Left hindlimb (tissue), 1 donor: ENCODE measurements around the gene F2R.
"Not testable (repeated sequence)": the region's sequence is repeated elsewhere in the genome, so short reads cannot be mapped to it uniquely, and the experiment has no call there.

Experiments
- DNase-seq: peaks from one replicate; pipeline ENCODE4 v3.0.0-alpha.2; 2018

The F2R gene

DNA sequence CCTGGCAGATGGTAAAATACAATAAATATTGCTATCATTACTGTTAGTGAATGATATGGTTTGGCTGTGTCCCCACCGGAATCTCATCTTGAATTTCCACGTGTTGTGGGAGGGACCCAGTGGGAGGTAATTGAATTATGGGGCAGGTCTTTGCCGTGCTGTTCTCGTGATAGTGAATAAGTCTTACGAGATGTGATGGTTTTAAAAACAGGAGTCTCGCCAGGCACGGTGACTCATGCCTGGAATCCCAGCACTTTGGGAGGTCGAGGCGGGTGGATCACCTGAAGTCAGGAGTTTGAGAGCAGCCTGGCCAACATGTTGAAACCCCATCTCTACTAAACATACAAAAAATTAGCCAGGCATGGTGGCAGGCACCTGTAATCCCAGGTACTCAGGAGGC is 45.2 kb downstream of the F2R start:
- DNase-seq, result not testable (repeated sequence)

DNA sequence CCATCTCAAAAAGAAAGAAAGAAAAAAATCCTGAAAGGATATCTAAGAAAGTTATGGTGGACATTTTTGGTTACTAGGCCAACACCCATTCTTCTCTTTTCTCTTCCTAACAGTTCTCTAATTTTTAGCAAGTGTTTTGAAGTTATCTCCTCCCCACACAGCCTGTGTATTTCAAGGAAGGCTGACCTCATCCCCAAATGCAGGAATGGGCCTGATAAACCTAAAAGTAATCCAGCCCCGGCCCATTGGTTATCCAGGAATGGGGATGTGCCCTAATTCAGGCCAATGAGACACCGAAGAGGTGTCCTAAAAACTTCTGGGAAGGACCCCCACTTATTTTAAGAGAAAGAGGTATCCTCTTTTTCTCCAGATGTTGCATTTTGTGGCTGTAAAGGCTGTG is 46.6 kb downstream of the F2R start:
- no peak for DNase-seq

DNA sequence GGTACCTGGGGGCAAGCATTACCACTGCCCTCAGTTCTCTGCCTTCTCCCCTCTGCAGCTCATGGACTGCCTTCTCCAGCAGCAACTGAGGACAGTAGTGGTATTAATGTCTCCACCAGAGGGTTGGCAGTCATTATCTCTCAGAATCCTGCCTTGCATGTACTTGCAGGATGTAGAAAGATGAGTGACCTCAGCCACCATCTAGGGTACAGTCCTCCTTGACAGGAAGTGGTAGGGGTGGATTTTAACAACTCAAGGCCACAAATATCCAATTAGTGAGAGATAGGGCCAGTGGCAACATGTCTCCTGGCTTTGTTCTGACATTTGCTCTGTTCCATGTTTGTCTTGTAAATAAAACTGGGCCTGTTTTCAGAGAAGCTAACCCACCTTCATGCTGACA is 47.2 kb downstream of the F2R start:
- no peak for DNase-seq

DNA sequence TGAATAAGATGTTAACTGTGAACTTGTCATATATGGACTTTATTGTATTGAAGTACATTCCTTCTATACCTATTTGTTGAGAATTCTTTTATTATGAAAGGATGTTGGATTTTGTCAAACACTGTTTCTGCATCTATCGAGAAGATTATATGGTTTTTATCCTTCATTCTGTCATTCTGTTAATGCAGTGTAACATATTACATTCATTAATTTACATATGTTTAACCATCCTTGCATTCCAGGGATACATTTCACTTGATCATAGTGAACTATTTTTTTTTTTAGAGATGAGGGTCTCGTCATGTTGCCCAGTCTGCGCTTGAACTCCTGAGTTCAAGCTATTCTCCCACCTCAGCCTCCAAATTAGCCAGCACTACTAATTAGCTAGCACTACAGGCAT is 48.4 kb downstream of the F2R start:
- no peak for DNase-seq

DNA sequence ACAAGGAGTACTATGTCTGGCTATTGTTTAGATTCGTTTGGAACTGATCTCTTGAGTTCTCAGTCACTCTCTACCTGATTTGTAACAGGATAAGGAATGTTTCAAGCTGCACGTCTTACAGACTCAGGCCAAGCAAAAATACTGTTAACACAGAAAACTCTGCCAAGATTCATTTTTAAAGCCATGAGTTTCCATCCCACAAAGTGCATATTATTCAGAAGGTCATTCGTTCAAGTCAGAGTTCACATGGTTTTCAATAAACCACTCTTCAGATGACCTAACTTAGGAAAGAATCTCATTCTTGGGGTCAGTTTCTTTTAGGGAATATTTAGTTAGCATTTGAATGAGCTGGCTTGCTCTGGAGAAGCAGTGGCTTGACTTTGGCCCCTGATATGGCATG is 49.3 kb downstream of the F2R start:
- no peak for DNase-seq

DNA sequence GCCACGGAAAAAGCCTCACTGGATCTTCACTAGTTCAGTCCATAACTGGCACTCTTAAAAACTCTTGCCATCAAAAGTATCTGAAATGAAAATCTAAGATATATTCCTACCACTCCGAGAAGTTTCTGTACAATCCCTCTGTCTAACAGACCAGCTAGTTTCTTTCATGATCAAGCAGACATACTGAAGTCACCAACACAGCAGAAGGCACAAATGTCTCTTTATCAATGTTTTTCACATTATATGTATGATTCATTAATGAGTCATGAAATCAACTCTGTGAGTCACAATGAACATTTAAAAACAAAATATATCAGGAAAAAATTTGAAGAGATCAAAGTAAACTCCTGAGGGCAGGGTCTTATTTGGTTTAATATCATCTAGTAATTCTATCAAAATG is 50.8 kb downstream of the F2R start:
- DNase-seq, result no peak

DNA sequence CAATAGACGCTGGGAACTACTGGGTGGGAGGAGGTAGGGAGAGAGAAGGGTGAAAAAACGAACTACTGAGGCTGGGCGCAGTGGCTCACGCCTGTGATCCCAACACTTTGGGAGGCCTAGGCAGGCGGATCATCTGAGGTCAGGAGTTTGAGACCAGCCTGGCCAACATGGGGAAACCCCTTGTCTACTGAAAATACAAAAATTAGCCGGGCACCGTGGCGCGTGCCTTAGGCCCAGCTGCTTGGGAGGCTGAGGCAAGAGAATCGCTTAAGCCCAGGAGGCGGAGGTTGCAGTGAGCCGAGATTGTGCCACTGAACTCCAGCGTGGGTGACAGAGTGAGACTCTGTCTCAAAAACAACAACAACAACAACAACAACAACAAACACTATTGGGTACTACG is 55.1 kb downstream of the F2R start:
- not testable (repeated sequence) for DNase-seq

DNA sequence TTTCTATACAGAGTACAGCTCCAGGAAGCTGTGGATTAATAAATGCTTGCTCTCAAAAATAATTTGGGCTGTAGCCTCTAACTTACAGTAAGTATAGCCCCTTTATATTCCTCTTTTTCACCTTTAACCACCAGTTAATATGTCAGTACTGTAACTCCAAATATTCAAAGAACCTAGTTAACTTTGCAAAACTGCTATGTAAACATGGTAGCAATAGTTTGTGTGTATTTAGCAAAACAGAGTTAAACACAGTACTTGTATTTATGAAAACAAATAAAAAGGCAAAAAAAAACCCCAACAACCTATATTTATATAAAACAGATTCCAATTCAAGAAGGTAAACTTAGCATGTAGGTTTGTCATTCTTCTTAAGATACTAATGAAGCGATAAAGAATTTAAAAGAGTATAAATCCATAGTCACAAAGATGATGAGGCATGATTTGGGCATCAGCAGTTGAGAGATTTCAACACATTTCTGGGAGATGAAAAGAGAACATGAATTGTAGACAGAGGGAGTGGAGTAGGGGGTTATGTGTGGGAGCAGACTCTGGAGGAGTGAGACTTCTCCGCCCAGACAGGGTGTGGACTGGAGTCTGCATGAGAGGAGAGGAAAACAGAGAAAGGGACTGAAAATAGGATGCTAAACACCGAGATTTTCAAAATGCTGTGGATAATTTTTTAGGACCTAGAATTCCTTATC is 55.9 kb downstream of the F2R start:
- DNase-seq, result no peak

DNA sequence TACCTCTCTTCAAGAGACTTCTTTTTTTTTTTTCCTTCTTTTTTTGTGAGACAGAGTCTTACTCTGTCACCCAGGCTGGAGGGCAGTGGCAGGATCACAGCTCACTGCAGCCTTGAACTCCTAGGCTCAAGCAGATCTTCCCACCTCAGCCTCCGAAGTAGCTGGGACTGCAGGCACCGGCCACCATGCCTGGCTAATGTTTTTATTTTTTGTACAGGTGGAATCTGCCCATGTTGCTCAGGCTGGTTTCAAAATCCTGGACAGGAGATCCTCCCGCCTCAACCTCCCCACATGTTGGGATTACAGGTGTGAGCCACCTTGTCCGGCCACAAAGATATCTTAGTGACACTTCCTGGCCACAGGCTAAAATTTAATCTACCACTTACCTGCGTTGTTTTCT is 60.0 kb downstream of the F2R start:
- no peak for DNase-seq

DNA sequence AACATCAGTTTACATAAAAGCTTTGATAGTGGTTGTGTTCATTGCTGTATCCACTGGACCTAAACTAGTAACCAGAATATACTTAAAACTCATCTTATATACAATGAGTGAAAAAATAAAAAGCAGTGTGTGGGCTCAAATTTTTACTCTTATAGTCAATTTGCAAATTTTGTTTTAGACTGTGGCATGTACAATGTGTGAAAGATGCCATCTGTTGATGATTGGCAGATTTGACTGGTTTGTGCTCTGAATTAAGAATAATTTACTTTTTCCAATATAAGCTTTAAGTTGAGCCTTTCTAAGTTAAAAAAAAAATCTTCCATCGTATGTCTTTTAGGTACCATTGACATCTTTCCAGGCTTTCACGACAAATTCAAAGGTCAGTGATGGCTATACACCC is 60.5 kb downstream of the F2R start:
- no peak for DNase-seq

DNA sequence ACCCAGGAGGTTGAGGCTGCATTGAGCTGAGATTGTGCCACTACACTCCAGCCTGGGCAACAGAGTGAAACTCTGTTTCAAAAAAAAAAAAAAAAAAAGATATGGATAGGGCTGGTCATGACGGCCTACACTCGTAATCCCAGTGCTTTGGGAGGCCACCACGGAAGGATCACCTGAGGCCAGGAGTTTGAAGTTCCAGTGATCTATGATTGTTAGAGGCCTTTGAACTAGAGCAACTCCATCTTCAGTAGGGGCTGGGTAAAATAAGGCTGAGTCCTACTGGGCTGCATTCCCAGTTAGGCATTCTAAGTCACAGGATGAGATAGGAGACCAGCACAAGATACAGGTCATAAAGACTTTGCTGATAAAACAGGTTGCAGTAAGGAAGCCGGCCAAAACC is 64.7 kb downstream of the F2R start:
- not testable (repeated sequence) for DNase-seq

DNA sequence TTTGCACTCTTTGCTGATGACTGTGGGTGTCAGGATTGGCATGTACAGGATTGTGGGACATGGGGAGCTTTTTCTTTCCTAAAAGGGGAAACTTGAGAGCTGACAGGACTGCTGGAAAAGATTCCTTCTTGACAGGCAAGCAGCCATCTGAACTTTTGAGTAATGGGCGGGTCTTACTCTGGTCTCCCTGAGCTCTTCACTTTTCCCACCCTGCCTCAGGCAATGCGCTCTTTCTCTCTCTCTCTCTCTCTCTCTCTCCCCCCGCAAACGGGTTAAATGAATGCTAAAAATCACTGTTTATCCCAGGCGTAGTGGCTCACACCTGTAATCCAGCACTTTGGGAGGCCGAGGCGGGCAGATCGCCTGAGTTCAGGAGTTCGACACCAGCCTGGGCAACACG is 65.8 kb downstream of the F2R start:
- no peak for DNase-seq

DNA sequence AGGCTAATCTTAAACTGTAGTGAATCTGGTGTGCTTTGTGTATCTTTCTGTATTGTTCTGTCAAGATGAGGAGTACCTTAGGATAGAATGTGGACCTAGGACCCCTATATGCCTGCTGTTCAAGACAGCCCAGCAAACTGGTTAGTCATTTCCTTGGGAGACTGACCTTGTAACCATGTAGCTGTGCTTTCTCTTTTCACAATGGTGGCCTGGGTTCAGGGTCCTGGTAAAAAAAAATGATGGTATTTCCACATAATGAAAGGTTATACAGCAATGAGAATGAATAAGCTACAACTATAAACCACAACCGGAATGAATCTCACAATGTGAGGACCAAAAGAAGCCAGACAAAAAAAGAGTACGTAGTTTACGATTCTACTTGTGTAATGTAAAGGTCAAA is 66.5 kb downstream of the F2R start:
- DNase-seq, result no peak
